ENCODE results near the gene NBEA.

Gene NBEA

GRCh38 chr13:35531526-35531925 is 589.5 kb downstream of the NBEA start:
- H3K9me3 ChIP-seq: no peaks in the 10 kb centered on the region
- no peaks in the 10 kb centered on the region for H3K27me3 ChIP-seq
- no peaks in the 10 kb centered on the region for H3K36me3 ChIP-seq
- no peak for TF ChIP-seq CTCF (IDR thresholded peaks at IDR 0.05; ENCODE audit: low read depth, low read length)
- H3K4me1 ChIP-seq: peaks cover 52% of the 10 kb centered on the region
- no peak for DNase-seq
- peak overlapping the region; percentile 0; the same call in 1 of the 2 replicates for H3K4me3 ChIP-seq (ENCODE audit: low read depth, low read length)

- DNase-seq: no peak
Measured at GRCh38 chr13:35534343-35534742, 592.3 kb downstream of the NBEA start.

GRCh38 chr13:35548790-35549189 is 606.7 kb downstream of the NBEA start:
- no peak for DNase-seq
- H3K36me3 ChIP-seq: no peaks in the 10 kb centered on the region
- no peaks in the 10 kb centered on the region for H3K27me3 ChIP-seq
- no peak for TF ChIP-seq CTCF (IDR thresholded peaks at IDR 0.05; ENCODE audit: low read depth, low read length)
- no peaks in the 10 kb centered on the region for H3K9me3 ChIP-seq
- H3K4me3 ChIP-seq (ENCODE audit: low read depth, low read length): no peak overlapping the region
- peaks cover 55% of the 10 kb centered on the region for H3K4me1 ChIP-seq

More at GRCh38 chr13:35534343-35534742, 592.3 kb downstream of the NBEA start:
- no peaks in the 10 kb centered on the region for H3K36me3 ChIP-seq
- peaks cover 36% of the 10 kb centered on the region for H3K4me1 ChIP-seq
- no peak overlapping the region for H3K4me3 ChIP-seq (ENCODE audit: low read depth, low read length)
- TF ChIP-seq CTCF (IDR thresholded peaks at IDR 0.05; ENCODE audit: low read depth, low read length): no peak
- H3K9me3 ChIP-seq: no peaks in the 10 kb centered on the region
- no peaks in the 10 kb centered on the region for H3K27me3 ChIP-seq

- no peak overlapping the region for H3K4me3 ChIP-seq (ENCODE audit: low read depth, low read length)
- peaks cover 56% of the 10 kb centered on the region for H3K4me1 ChIP-seq
- H3K27me3 ChIP-seq: no peaks in the 10 kb centered on the region
- no peaks in the 10 kb centered on the region for H3K36me3 ChIP-seq
- DNase-seq: peak; percentile 25
- no peaks in the 10 kb centered on the region for H3K9me3 ChIP-seq
- TF ChIP-seq CTCF (IDR thresholded peaks at IDR 0.05; ENCODE audit: low read depth, low read length): no peak
Measured at GRCh38 chr13:35549481-35549880, 607.4 kb downstream of the NBEA start.

- H3K27me3 ChIP-seq: no peaks in the 10 kb centered on the region
- H3K4me3 ChIP-seq (ENCODE audit: low read depth, low read length): no peak overlapping the region
- peaks cover 58% of the 10 kb centered on the region for H3K4me1 ChIP-seq
- DNase-seq: no peak
- TF ChIP-seq CTCF (IDR thresholded peaks at IDR 0.05; ENCODE audit: low read depth, low read length): no peak
- H3K36me3 ChIP-seq: no peaks in the 10 kb centered on the region; the same call in none of the 2 replicates
- H3K9me3 ChIP-seq: no peaks in the 10 kb centered on the region
Measured at GRCh38 chr13:35552172-35552844, 610.2 kb downstream of the NBEA start.

- no peak for TF ChIP-seq CTCF (IDR thresholded peaks at IDR 0.05; ENCODE audit: low read depth, low read length)
- H3K4me3 ChIP-seq (ENCODE audit: low read depth, low read length): no peak overlapping the region
- no peaks in the 10 kb centered on the region for H3K27me3 ChIP-seq
- DNase-seq: no peak
- H3K36me3 ChIP-seq: no peaks in the 10 kb centered on the region; the same call in none of the 2 replicates
- H3K4me1 ChIP-seq: peaks cover 37% of the 10 kb centered on the region
- H3K9me3 ChIP-seq: no peaks in the 10 kb centered on the region
Measured at GRCh38 chr13:35554972-35555623, 613.0 kb downstream of the NBEA start.
